AG10803 (cell line): ENCODE measurements around the gene EGFL8.

ENCODE experiments used
- DNase-seq: peaks from one replicate; pipeline ENCODE4 v3.0.0; 2010; ENCODE audit warnings: low read depth
- H3K4me3 ChIP-seq: 2 replicates; pipeline ENCODE4 v1.5.1; 2011; ENCODE audit warnings: mild to moderate bottlenecking, low read length, control low read depth
- TF ChIP-seq, protein P1 (sequence below): conservative IDR thresholded peaks from 2 replicates; pipeline ENCODE4 v1.5.1; 2011; ENCODE audit warnings: mild to moderate bottlenecking, low read length, control low read depth, inconsistent platforms

Gene EGFL8

DNA sequence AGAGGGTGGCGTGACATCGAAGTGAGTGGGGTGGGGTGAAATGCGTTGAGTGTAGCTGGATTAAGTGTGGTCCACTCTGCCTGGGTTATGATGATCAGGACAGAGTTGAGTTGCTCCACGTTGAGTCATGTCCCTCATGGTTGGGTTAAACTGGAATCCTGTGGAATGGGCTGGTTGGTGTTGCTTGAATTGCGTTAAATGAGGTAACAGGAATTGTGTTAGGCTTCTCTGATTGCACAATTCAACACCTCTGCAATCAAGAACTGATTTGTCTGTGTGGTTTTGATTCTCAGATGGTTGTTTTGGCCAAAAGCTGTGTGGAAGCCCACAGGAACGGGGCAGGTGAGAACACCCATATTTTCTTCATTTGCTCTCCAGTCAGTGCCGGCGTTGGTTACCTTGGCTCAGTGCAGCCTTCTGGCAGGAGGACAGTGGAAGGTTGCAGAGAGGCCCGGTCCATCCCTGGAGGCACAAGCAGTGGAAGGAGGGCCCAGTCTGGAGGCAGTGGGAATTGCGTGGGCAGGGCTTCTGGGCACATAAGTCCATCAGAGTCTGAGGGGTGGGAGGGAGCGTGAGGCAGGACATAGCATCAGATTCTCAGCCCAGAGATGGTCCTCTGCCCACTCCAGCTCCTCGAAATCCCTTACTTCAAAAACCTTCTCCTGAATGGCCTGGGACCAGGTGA is 47.8 kb downstream of the EGFL8 start:
- H3K4me3 ChIP-seq = no peak overlapping the region
- DNase-seq = no peak
- TF ChIP-seq, protein P1, sequence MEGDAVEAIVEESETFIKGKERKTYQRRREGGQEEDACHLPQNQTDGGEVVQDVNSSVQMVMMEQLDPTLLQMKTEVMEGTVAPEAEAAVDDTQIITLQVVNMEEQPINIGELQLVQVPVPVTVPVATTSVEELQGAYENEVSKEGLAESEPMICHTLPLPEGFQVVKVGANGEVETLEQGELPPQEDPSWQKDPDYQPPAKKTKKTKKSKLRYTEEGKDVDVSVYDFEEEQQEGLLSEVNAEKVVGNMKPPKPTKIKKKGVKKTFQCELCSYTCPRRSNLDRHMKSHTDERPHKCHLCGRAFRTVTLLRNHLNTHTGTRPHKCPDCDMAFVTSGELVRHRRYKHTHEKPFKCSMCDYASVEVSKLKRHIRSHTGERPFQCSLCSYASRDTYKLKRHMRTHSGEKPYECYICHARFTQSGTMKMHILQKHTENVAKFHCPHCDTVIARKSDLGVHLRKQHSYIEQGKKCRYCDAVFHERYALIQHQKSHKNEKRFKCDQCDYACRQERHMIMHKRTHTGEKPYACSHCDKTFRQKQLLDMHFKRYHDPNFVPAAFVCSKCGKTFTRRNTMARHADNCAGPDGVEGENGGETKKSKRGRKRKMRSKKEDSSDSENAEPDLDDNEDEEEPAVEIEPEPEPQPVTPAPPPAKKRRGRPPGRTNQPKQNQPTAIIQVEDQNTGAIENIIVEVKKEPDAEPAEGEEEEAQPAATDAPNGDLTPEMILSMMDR = no peak

DNA sequence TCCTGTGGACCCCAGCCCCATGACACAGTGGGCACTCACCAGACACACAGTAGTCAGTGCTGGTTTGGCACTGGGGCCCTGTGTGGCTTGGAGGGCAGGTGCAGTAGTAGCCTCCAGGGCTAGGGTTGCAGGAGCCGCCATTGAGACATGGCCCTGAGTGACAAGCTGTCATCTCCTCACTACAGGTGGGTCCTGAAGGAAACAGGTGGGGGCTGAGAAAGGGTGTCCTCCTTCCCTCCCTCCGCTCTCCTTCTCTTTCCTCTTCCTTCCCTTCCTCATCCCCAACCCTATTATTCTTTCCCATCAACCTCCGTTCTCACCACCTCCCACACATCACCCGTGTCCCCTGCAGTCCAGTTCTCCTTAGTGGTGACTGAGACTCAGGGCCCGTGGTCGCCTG is 49.3 kb downstream of the EGFL8 start:
- H3K4me3 ChIP-seq = no peak overlapping the region
- no peak for DNase-seq

DNA sequence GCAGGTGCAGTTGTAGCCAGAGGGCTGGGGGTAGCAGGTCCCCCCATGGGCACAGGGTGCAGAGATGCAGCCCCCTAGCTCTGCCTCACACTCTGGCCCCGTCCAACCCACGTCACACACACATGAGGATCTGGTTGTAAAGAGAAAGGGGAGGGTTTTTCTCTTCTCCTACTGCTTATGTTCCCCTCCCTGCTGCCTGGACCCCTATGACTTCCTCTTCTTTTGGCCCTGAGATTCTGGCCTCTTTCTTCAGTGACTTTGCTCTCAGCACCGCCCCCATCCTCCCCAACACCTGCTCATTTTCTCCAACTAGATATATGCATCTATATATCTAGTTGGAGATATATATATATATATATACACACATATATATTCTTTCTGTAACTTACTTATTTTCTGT is 49.7 kb downstream of the EGFL8 start:
- H3K4me3 ChIP-seq = no peak overlapping the region
- TF ChIP-seq, protein P1 = no peak
- no peak for DNase-seq

More for the DNA sequence above, 49.3 kb downstream of the EGFL8 start:
- TF ChIP-seq, protein P1 = no peak

DNA sequence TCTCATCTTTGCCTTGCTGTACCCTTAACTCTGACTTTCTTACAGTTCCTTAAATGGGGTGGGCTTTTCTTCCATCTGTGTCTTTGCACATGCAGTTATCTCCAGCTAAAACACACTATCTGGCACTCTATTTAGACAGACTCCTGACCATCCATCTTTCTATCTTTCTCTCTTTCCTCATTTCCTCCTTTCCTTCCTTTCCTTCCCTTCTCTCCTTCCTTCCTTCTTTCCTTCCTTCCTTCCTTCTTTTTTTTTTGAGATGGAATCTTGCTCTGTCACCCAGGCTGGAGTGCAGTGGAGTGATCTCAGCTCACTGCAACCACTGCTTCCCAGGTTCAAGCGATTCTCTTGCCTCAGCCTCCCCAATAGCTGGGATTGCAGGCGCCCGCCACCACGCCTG is 51.2 kb downstream of the EGFL8 start:
- no peak overlapping the region for H3K4me3 ChIP-seq
- no peak for DNase-seq
- TF ChIP-seq, protein P1 = no peak

DNA sequence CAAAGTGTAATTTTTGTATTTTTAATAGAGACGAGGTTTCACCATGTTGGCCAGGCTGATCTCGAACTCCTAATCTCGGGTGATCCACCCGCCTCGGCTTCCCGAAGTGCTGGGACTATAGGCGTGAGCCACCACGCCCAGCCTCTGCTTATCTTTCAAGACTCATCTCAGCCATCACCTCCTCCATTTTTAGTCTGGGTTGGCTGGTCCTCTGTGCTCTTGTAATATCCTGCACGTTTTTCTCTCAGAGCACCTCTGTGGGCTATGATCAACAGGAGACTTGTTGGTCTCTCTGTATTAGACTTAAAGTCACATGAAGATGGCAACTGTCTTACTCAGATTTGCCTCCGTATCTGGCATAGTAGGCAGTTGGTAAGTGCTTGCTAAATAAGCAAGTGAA is 51.9 kb downstream of the EGFL8 start:
- H3K4me3 ChIP-seq = no peak overlapping the region
- TF ChIP-seq, protein P1 = no peak
- no peak for DNase-seq

DNA sequence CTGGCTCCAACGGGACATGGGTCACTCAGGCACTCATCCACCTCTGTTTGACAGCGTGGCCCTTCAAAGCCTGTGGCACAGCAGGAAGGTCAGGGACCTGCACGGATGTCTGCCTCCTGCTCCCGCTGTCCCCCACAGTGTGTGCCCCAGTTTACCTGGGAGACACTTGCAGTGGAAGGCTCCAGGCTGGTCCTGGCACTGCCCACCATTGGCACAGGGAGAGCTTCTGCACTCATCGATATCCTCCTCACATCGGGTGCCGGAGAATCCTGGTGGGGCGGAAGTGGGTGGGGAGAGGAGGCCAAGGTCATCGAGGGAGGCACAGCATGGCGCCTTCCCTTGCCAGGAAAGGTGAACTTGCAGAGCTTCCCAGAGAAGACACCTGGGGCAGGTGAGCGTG is 52.6 kb downstream of the EGFL8 start:
- TF ChIP-seq, protein P1 = no peak
- H3K4me3 ChIP-seq = no peak overlapping the region

More for the DNA sequence above, 52.6 kb downstream of the EGFL8 start:
- DNase-seq = no peak
